Keratinocyte (primary cell): ENCODE results near the gene TMEM132D. TPM values are rescaled to one million over a fixed set of nuclear protein-coding genes. Genes with fewer than 3 reads are reported as not detected.

Source experiments
- DNase-seq: peaks from one replicate; pipeline ENCODE4 v3.0.0-alpha.2; 2011; ENCODE audit warnings: low read depth, missing footprints, low spot score
- FAIRE-seq: peaks from 2 replicates; lab custom pipeline; 2011; peaks lifted over from hg19 to GRCh38; lab: Jason Lieb, UNC
- H2AFZ ChIP-seq: 2 replicates; pipeline ENCODE4 v1.6.0; 2012; ENCODE audit warnings: low read length, control low read depth, inconsistent platforms; ENCODE audit not compliant: control insufficient read depth
- H3K27ac ChIP-seq: 2 replicates; pipeline ENCODE4 v1.5.1; 2011; ENCODE audit warnings: low read length; ENCODE audit not compliant: control insufficient read depth, insufficient read depth
- H3K27me3 ChIP-seq: 3 replicates; pipeline ENCODE4 v1.6.0; 2011; ENCODE audit warnings: low read length; ENCODE audit not compliant: control insufficient read depth, insufficient read depth; ENCODE audit errors: extremely low read depth
- H3K36me3 ChIP-seq, 2 experiments: 2 replicates in 1 of 2; 3 replicates in 1 of 2; pipeline ENCODE4 v1.5.1; 2011; ENCODE audit warnings: low read length in 2 of 2, mild to moderate bottlenecking in 1 of 2; ENCODE audit not compliant: control insufficient read depth in 2 of 2, insufficient read depth in 2 of 2; ENCODE audit errors: extremely low read depth in 1 of 2
- H3K4me1 ChIP-seq: 3 replicates; pipeline ENCODE4 v1.5.1; 2011; ENCODE audit warnings: low read length; ENCODE audit not compliant: control insufficient read depth, insufficient read depth; ENCODE audit errors: extremely low read depth
- H3K4me2 ChIP-seq: 3 replicates; pipeline ENCODE4 v1.6.0; 2011; ENCODE audit warnings: low read depth, low read length; ENCODE audit not compliant: control insufficient read depth, insufficient read depth; ENCODE audit errors: extremely low read depth
- H3K4me3 ChIP-seq, 3 experiments: fragments of 200-600 bp in 1 of 3; sonication (generic) in 1 of 3; 2 replicates in 2 of 3; 3 replicates in 1 of 3; pipeline ENCODE4 v1.5.1; 2011 to 2016; ENCODE audit warnings: low read length in 3 of 3, mild to moderate bottlenecking in 3 of 3, control low read depth in 2 of 3, inconsistent platforms in 1 of 3, low read depth in 1 of 3, mixed read lengths in 1 of 3, mixed run types in 1 of 3, moderate library complexity in 1 of 3; ENCODE audit not compliant: control insufficient read depth in 2 of 3, insufficient read depth in 2 of 3; ENCODE audit errors: extremely low read depth in 1 of 3
- H3K79me2 ChIP-seq: 2 replicates; pipeline ENCODE4 v1.6.0; 2012; ENCODE audit warnings: low read length; ENCODE audit not compliant: control insufficient read depth, insufficient read depth
- H3K9ac ChIP-seq: 3 replicates; pipeline ENCODE4 v1.6.0; 2011; ENCODE audit warnings: low read length; ENCODE audit not compliant: control insufficient read depth, insufficient read depth; ENCODE audit errors: extremely low read depth
- H3K9me1 ChIP-seq: 3 replicates; pipeline ENCODE4 v1.6.0; 2011; ENCODE audit warnings: low read length; ENCODE audit not compliant: control insufficient read depth, insufficient read depth; ENCODE audit errors: extremely low read depth
- H3K9me3 ChIP-seq: 2 replicates; pipeline ENCODE4 v1.5.1; 2012; ENCODE audit warnings: low read depth, low read length; ENCODE audit not compliant: control insufficient read depth
- H4K20me1 ChIP-seq: 3 replicates; pipeline ENCODE4 v1.6.0; 2011; ENCODE audit warnings: low read length; ENCODE audit not compliant: control insufficient read depth, insufficient read depth; ENCODE audit errors: extremely low read depth
- CTCF ChIP-seq, 3 experiments: IDR thresholded peaks in 1 of 3; conservative IDR thresholded peaks in 1 of 3; optimal IDR thresholded peaks in 1 of 3; 2 replicates in 2 of 3; 3 replicates in 1 of 3; pipeline versions ENCODE3 to v1.5.1; 2011; ENCODE audit warnings: low read length in 3 of 3, mild to moderate bottlenecking in 3 of 3, moderate library complexity in 2 of 3, control low read depth in 1 of 3, inconsistent platforms in 1 of 3; ENCODE audit not compliant: insufficient read depth in 2 of 3; ENCODE audit errors: extremely low read depth in 1 of 3
- EZH2 ChIP-seq: IDR thresholded peaks from one replicate; pipeline ENCODE4 v1.6.1; 2012; ENCODE audit warnings: inconsistent platforms, mild to moderate bottlenecking, low read length, moderate library complexity
- dilution Hi-C: fragments of 300-500 bp; cut with MboI; formaldehyde crosslinking; loops from one replicate; pipeline ENCODE4 v1.7.0; 2020; ENCODE audit warnings: low sequenced_read_pairs; ENCODE audit not compliant: extremely low pct_ligation_motif_present
- polyA plus RNA-seq, 5 experiments: library from polyadenylated mRNA; depleted of rRNA in 3 of 5; stranded (reverse) in 3 of 5; stranded (forward) in 1 of 5; unstranded in 1 of 5; fragments of >200 nt; gene quantifications; 1 replicate in 1 of 5; 2 replicates in 3 of 5; 3 replicates in 1 of 5; pipeline versions ENCODE4 v1.2.1 to v1.2.3, GENCODE V29; 2011 to 2012; ENCODE audit warnings: missing spikeins in 2 of 5, low read depth in 1 of 5, low replicate concordance in 1 of 5

The TMEM132D gene
- polyA plus RNA-seq, 1 donor (not counting 4 experiments of a cell fraction or from before 2014, with no cell fraction given) = not detected

- Histone ChIP-seq H3K4me3 (no peak overlapping the region), H3K36me3 (no peaks in the 10 kb centered on the region), H3K27ac (no peak overlapping the region), H3K9me3 (peaks cover 5% of the 10 kb centered on the region), H3K4me2 (no peak overlapping the region), H4K20me1 (no peaks in the 10 kb centered on the region), H3K9me1 (no peaks in the 10 kb centered on the region), H2AFZ (no peak overlapping the region), H3K9ac (no peak overlapping the region), H3K79me2 (no peaks in the 10 kb centered on the region), H3K27me3 (no peaks in the 10 kb centered on the region), H3K4me1 (no peaks in the 10 kb centered on the region)
- no peak for TF ChIP-seq CTCF (optimal IDR thresholded peaks at IDR 0.05 in 1 of 3, IDR thresholded peaks at IDR 0.05 in 1 of 3, conservative IDR thresholded peaks at IDR 0.05 in 1 of 3; ENCODE audit: extremely low read depth in 1 of 3, insufficient read depth in 2 of 3, low read length in 3 of 3)
- no peak for TF ChIP-seq EZH2
- FAIRE-seq = no peak
- no peak for DNase-seq
- dilution Hi-C loops = no loop called here
Measured at GRCh38 chr12:129496226-129496625, 407.6 kb downstream of the TMEM132D start.

- TF ChIP-seq CTCF (optimal IDR thresholded peaks at IDR 0.05 in 1 of 3, IDR thresholded peaks at IDR 0.05 in 1 of 3, conservative IDR thresholded peaks at IDR 0.05 in 1 of 3; ENCODE audit: extremely low read depth in 1 of 3, insufficient read depth in 2 of 3, low read length in 3 of 3) (no peak), EZH2 (no peak)
- H3K9ac ChIP-seq = no peak overlapping the region
- no peak overlapping the region for H2AFZ ChIP-seq
- dilution Hi-C loops = no loop called here
- H3K4me3 ChIP-seq = no peak overlapping the region
- no peaks in the 10 kb centered on the region for H3K4me1 ChIP-seq
- H3K36me3 ChIP-seq = no peaks in the 10 kb centered on the region
- no peaks in the 10 kb centered on the region for H4K20me1 ChIP-seq
- no peaks in the 10 kb centered on the region for H3K27me3 ChIP-seq
- DNase-seq (no peak), FAIRE-seq (no peak)
- no peak overlapping the region for H3K4me2 ChIP-seq
- H3K79me2 ChIP-seq = no peaks in the 10 kb centered on the region
- H3K9me1 ChIP-seq = no peaks in the 10 kb centered on the region
- H3K27ac ChIP-seq = no peak overlapping the region
- H3K9me3 ChIP-seq = peaks cover 7% of the 10 kb centered on the region
Measured at GRCh38 chr12:129494766-129495165, 409.1 kb downstream of the TMEM132D start.
